Measurements from ENCODE around the gene DNMT1.

DNA sequence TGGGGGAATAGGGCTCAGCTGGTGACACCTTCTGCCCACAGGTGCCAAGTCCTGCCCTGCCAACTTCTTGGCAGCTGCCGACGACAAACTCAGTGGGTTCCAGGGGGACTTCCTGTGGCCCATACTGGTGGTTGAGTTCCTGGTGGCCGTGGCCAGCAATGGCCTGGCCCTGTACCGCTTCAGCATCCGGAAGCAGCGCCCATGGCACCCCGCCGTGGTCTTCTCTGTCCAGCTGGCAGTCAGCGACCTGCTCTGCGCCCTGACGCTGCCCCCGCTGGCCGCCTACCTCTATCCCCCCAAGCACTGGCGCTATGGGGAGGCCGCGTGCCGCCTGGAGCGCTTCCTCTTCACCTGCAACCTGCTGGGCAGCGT, 81.2 kb downstream of the DNMT1 start:
- TF ChIP-seq POLR2A (IDR thresholded peaks at IDR 0.05), result no peak
- TF ChIP-seq CTCF (IDR thresholded peaks at IDR 0.05), result no peak

Measured in transverse colon (tissue), 3 donors.